PC-9 (cell line): ENCODE results near the gene OR2AG1.

Source experiments
- CTCF ChIP-seq: fragments of 200-600 bp; sonication (generic); conservative IDR thresholded peaks from 2 replicates; pipeline ENCODE4 v1.6.1; 2017; ENCODE audit warnings: mixed run types, antibody characterized with exemption, mild to moderate bottlenecking, moderate library complexity
- EZH2 ChIP-seq: fragments of 200-600 bp; sonication (generic); IDR thresholded peaks from 2 replicates; pipeline ENCODE4 v1.8.0; 2017; ENCODE audit warnings: antibody characterized with exemption, low read depth

DNA sequence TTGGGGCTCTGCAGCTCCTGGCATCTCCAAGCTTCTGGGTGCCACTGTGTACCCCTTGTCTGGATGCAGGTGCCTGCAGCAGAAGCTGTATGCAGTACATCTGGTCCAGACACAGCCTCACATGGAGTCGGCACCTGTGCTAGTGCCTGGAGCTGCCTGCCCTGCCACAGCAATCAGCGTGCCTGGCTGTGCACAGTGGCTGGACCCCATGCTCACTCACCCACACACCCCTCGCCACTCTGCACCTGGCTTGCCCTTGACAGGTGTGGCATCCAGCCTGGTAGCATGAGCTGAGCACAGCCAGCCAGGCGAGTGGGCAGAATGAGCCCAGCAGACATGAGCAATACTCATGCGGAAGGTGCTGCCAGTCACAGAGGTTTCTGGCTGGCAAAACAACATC lies 36.1 kb downstream of the OR2AG1 start:
- TF ChIP-seq CTCF, result no peak
- TF ChIP-seq EZH2, result no peak
